Loucy (cell line): ENCODE results near the gene SDHA.

Source experiments
- H2AFZ ChIP-seq: fragments of 200-600 bp; sonication (generic); 2 replicates; pipeline ENCODE4 v1.6.0; 2016; ENCODE audit warnings: antibody characterized with exemption, mild to moderate bottlenecking, low read length, moderate library complexity
- H3F3A ChIP-seq: fragments of 200-600 bp; 2 replicates; pipeline ENCODE4 v1.6.0; 2016; ENCODE audit warnings: antibody characterized with exemption, low read depth, mild to moderate bottlenecking
- H3K27me3 ChIP-seq: fragments of 200-600 bp; sonication (generic); 2 replicates; pipeline ENCODE4 v1.6.1; 2014; ENCODE audit warnings: low read length, mild to moderate bottlenecking; ENCODE audit not compliant: insufficient read depth, poor library complexity, severe bottlenecking
- H3K36me3 ChIP-seq: fragments of 200-600 bp; sonication (generic); 2 replicates; pipeline ENCODE4 v1.6.1; 2016; ENCODE audit warnings: low read length; ENCODE audit not compliant: insufficient read depth
- H3K4me1 ChIP-seq: fragments of 200-600 bp; sonication (generic); 2 replicates; pipeline ENCODE4 v1.5.1; 2014; ENCODE audit warnings: low read length, mild to moderate bottlenecking; ENCODE audit not compliant: insufficient read depth, poor library complexity, severe bottlenecking
- H3K4me2 ChIP-seq: fragments of 200-600 bp; sonication (generic); 2 replicates; pipeline ENCODE4 v1.6.0; 2014; ENCODE audit warnings: antibody characterized with exemption, low read length, low read depth, mild to moderate bottlenecking; ENCODE audit not compliant: poor library complexity, severe bottlenecking
- H3K4me3 ChIP-seq: fragments of 200-600 bp; sonication (generic); 2 replicates; pipeline ENCODE4 v1.5.1; 2014; ENCODE audit warnings: low read length, mild to moderate bottlenecking, mixed read lengths; ENCODE audit not compliant: poor library complexity, severe bottlenecking
- H3K79me2 ChIP-seq: fragments of 200-600 bp; sonication (generic); 2 replicates; pipeline ENCODE4 v1.6.1; 2014; ENCODE audit warnings: low read length; ENCODE audit not compliant: insufficient read depth
- H3K9ac ChIP-seq: fragments of 200-600 bp; sonication (generic); 2 replicates; pipeline ENCODE4 v1.6.0; 2014; ENCODE audit warnings: mild to moderate bottlenecking, low read depth, low read length, moderate library complexity; ENCODE audit not compliant: poor library complexity, severe bottlenecking
- H3K9me2 ChIP-seq: fragments of 200-600 bp; sonication (generic); replicated peaks from 2 replicates; pipeline ENCODE4 v1.6.1; 2016; ENCODE audit warnings: low read depth, low read length, mixed read lengths
- H3K9me3 ChIP-seq: fragments of 200-600 bp; sonication (generic); 2 replicates; pipeline ENCODE4 v1.6.1; 2014; ENCODE audit warnings: mild to moderate bottlenecking, antibody characterized with exemption, low read length, low read depth; ENCODE audit not compliant: insufficient read depth
- H4K20me1 ChIP-seq: fragments of 200-600 bp; sonication (generic); 2 replicates; pipeline ENCODE4 v1.6.0; 2014; ENCODE audit warnings: antibody characterized with exemption, low read length, mild to moderate bottlenecking; ENCODE audit not compliant: insufficient read depth, poor library complexity, severe bottlenecking
- EZH2phosphoT487 ChIP-seq: fragments of 200-600 bp; IDR thresholded peaks from 2 replicates; pipeline ENCODE4 v1.6.1; 2018; ENCODE audit warnings: antibody characterized with exemption, mild to moderate bottlenecking, moderate library complexity, borderline replicate concordance
- TF ChIP-seq, protein P1 (sequence below): fragments of 200-600 bp; sonication (generic); conservative IDR thresholded peaks from 2 replicates; pipeline ENCODE4 v1.5.1; 2014; ENCODE audit warnings: mild to moderate bottlenecking, antibody characterized with exemption, low read length

Gene SDHA

GRCh38 chr5:199197-199949, 18.7 kb upstream of the SDHA start:
- Histone ChIP-seq H3K4me1 (peaks cover 24% of the 10 kb centered on the region), H3K9me2 (no peaks in the 10 kb centered on the region), H3F3A (no peaks in the 10 kb centered on the region), H3K4me3 (no peak overlapping the region), H3K4me2 (no peak overlapping the region), H3K27me3 (no peaks in the 10 kb centered on the region), H2AFZ (no peak overlapping the region), H3K9me3 (no peaks in the 10 kb centered on the region), H3K36me3 (peaks cover 16% of the 10 kb centered on the region; the same call in 1 of the 2 replicates), H4K20me1 (no peaks in the 10 kb centered on the region), H3K9ac (no peak overlapping the region), H3K79me2 (no peaks in the 10 kb centered on the region)
- TF ChIP-seq EZH2phosphoT487: no peak
- TF ChIP-seq, protein P1, sequence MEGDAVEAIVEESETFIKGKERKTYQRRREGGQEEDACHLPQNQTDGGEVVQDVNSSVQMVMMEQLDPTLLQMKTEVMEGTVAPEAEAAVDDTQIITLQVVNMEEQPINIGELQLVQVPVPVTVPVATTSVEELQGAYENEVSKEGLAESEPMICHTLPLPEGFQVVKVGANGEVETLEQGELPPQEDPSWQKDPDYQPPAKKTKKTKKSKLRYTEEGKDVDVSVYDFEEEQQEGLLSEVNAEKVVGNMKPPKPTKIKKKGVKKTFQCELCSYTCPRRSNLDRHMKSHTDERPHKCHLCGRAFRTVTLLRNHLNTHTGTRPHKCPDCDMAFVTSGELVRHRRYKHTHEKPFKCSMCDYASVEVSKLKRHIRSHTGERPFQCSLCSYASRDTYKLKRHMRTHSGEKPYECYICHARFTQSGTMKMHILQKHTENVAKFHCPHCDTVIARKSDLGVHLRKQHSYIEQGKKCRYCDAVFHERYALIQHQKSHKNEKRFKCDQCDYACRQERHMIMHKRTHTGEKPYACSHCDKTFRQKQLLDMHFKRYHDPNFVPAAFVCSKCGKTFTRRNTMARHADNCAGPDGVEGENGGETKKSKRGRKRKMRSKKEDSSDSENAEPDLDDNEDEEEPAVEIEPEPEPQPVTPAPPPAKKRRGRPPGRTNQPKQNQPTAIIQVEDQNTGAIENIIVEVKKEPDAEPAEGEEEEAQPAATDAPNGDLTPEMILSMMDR: no peak

GRCh38 chr5:199950-200645, 18.0 kb upstream of the SDHA start:
- H3K9ac ChIP-seq: no peak overlapping the region
- H3K9me3 ChIP-seq: no peaks in the 10 kb centered on the region
- no peaks in the 10 kb centered on the region for H3F3A ChIP-seq
- H4K20me1 ChIP-seq: no peaks in the 10 kb centered on the region
- TF ChIP-seq, protein P1: no peak
- no peak for TF ChIP-seq EZH2phosphoT487
- H3K4me2 ChIP-seq: no peak overlapping the region
- no peaks in the 10 kb centered on the region for H3K9me2 ChIP-seq
- no peaks in the 10 kb centered on the region; the same call in 1 of the 2 replicates for H3K79me2 ChIP-seq
- H2AFZ ChIP-seq: no peak overlapping the region
- peaks cover 24% of the 10 kb centered on the region; the same call in 1 of the 2 replicates for H3K36me3 ChIP-seq
- H3K4me1 ChIP-seq: peaks cover 22% of the 10 kb centered on the region
- H3K4me3 ChIP-seq: no peak overlapping the region
- H3K27me3 ChIP-seq: no peaks in the 10 kb centered on the region

- no peaks in the 10 kb centered on the region for H3F3A ChIP-seq
- H3K27me3 ChIP-seq: no peaks in the 10 kb centered on the region
- H4K20me1 ChIP-seq: no peaks in the 10 kb centered on the region
- no peak for TF ChIP-seq EZH2phosphoT487
- TF ChIP-seq, protein P1: no peak
- H3K4me1 ChIP-seq: peaks cover 13% of the 10 kb centered on the region
- H3K79me2 ChIP-seq: no peaks in the 10 kb centered on the region; the same call in 1 of the 2 replicates
- H3K9ac ChIP-seq: no peak overlapping the region
- no peaks in the 10 kb centered on the region for H3K9me3 ChIP-seq
- no peaks in the 10 kb centered on the region for H3K9me2 ChIP-seq
- H3K4me3 ChIP-seq: no peak overlapping the region
- peak overlapping the region; percentile 35 for H3K4me2 ChIP-seq
- H2AFZ ChIP-seq: no peak overlapping the region
- H3K36me3 ChIP-seq: peaks cover 31% of the 10 kb centered on the region; the same call in 1 of the 2 replicates
Measured at GRCh38 chr5:200985-201384, 17.1 kb upstream of the SDHA start.
